Measurements from ENCODE around the gene CNTN4.

CNTN4 gene

GRCh38 chr3:2876362-2876761 lies 777.7 kb downstream of the CNTN4 start:
- Histone ChIP-seq H3K9me3 (ENCODE audit: severe bottlenecking) (no peaks in the 10 kb centered on the region), H3K36me3 (no peaks in the 10 kb centered on the region), H3K4me3 (ENCODE audit: low read depth, low read length) (no peak overlapping the region), H3K27ac (no peak overlapping the region), H3K27me3 (ENCODE audit: insufficient read depth, low read depth, severe bottlenecking) (no peaks in the 10 kb centered on the region)
- DNase-seq: no peak
- no peak for TF ChIP-seq CTCF (IDR thresholded peaks at IDR 0.05; ENCODE audit: low read depth, low read length)

GRCh38 chr3:2879023-2879422 lies 780.4 kb downstream of the CNTN4 start:
- Histone ChIP-seq H3K27ac (no peak overlapping the region), H3K4me3 (ENCODE audit: low read depth, low read length) (no peak overlapping the region), H3K36me3 (no peaks in the 10 kb centered on the region), H3K9me3 (ENCODE audit: severe bottlenecking) (no peaks in the 10 kb centered on the region), H3K27me3 (ENCODE audit: insufficient read depth, low read depth, severe bottlenecking) (no peaks in the 10 kb centered on the region)
- DNase-seq: no peak
- TF ChIP-seq CTCF (IDR thresholded peaks at IDR 0.05; ENCODE audit: low read depth, low read length): no peak

- Histone ChIP-seq H3K4me3 (ENCODE audit: low read depth, low read length) (no peak overlapping the region), H3K36me3 (no peaks in the 10 kb centered on the region), H3K27me3 (ENCODE audit: insufficient read depth, low read depth, severe bottlenecking) (no peaks in the 10 kb centered on the region), H3K9me3 (ENCODE audit: severe bottlenecking) (no peaks in the 10 kb centered on the region), H3K27ac (no peak overlapping the region)
- DNase-seq: no peak
- no peak for TF ChIP-seq CTCF (IDR thresholded peaks at IDR 0.05; ENCODE audit: low read depth, low read length)
These were observed 780.9 kb downstream of the CNTN4 start for GRCh38 chr3:2879587-2879986.

- no peak overlapping the region for H3K27ac ChIP-seq
- no peaks in the 10 kb centered on the region for H3K9me3 ChIP-seq (ENCODE audit: severe bottlenecking)
- no peak for DNase-seq
- H3K36me3 ChIP-seq: no peaks in the 10 kb centered on the region
- H3K4me3 ChIP-seq (ENCODE audit: low read depth, low read length): no peak overlapping the region
- H3K27me3 ChIP-seq (ENCODE audit: insufficient read depth, low read depth, severe bottlenecking): no peaks in the 10 kb centered on the region
- TF ChIP-seq CTCF (IDR thresholded peaks at IDR 0.05; ENCODE audit: low read depth, low read length): no peak
These were observed 781.6 kb downstream of the CNTN4 start for GRCh38 chr3:2880218-2880756.

- no peaks in the 10 kb centered on the region for H3K27me3 ChIP-seq (ENCODE audit: insufficient read depth, low read depth, severe bottlenecking)
- H3K36me3 ChIP-seq: no peaks in the 10 kb centered on the region
- no peak for DNase-seq
- no peaks in the 10 kb centered on the region for H3K9me3 ChIP-seq (ENCODE audit: severe bottlenecking)
- no peak for TF ChIP-seq CTCF (IDR thresholded peaks at IDR 0.05; ENCODE audit: low read depth, low read length)
- H3K27ac ChIP-seq: no peak overlapping the region
- no peak overlapping the region for H3K4me3 ChIP-seq (ENCODE audit: low read depth, low read length)
These were observed 784.6 kb downstream of the CNTN4 start for GRCh38 chr3:2883283-2883682.

- DNase-seq: no peak
- H3K36me3 ChIP-seq: no peaks in the 10 kb centered on the region
- H3K4me3 ChIP-seq (ENCODE audit: low read depth, low read length): no peak overlapping the region
- H3K27ac ChIP-seq: no peak overlapping the region
- no peak for TF ChIP-seq CTCF (IDR thresholded peaks at IDR 0.05; ENCODE audit: low read depth, low read length)
- H3K9me3 ChIP-seq (ENCODE audit: severe bottlenecking): no peaks in the 10 kb centered on the region
- no peaks in the 10 kb centered on the region for H3K27me3 ChIP-seq (ENCODE audit: insufficient read depth, low read depth, severe bottlenecking)
These were observed 789.9 kb downstream of the CNTN4 start for GRCh38 chr3:2888592-2888991.
